NB4 (cell line): ENCODE results near the gene ZNF236.

ENCODE experiments used
- CTCF ChIP-seq: IDR thresholded peaks from one replicate; pipeline ENCODE4 v1.5.1; 2012; ENCODE audit warnings: low read depth, low read length
- MAX ChIP-seq: IDR thresholded peaks from 2 replicates; pipeline ENCODE4 v1.6.1; 2011; ENCODE audit warnings: low read depth, low read length
- POLR2A ChIP-seq: IDR thresholded peaks from 2 replicates; pipeline ENCODE4 v1.6.1; 2011; ENCODE audit warnings: mild to moderate bottlenecking; ENCODE audit not compliant: insufficient read length; ENCODE audit errors: extremely low read depth

GRCh38 chr18:76827205-76828200, 5.1 kb downstream of the ZNF236 start:
- TF ChIP-seq CTCF (no peak), POLR2A (no peak), MAX (no peak)
